Measurements from ENCODE around the gene C2CD5. TPM values are rescaled to one million over a fixed set of nuclear protein-coding genes. Genes with fewer than 3 reads are reported as not detected.
"Not testable (repeated sequence)": the region's sequence is repeated elsewhere in the genome, so short reads cannot be mapped to it uniquely, and the experiment has no call there.

C2CD5 gene
- total and polyA plus RNA-seq, 10 donors: 21.2 to 76.3 (median 46.9) TPM

- Histone ChIP-seq H3K36me3 (peaks cover 0 to 67% (median 9%) of the 10 kb centered on the region in 6 donors), H3K4me3 (no peak overlapping the region), H3K9me3 (no peaks in the 10 kb centered on the region), H3K4me1 (peaks cover 0 to 13% (median 0%) of the 10 kb centered on the region in 6 donors), H3K27ac (no peak overlapping the region), H3K27me3 (replicated peaks in 1 of 7) (no peaks in the 10 kb centered on the region)
- no peak for TF ChIP-seq POLR2AphosphoS5 (IDR thresholded peaks at IDR 0.05)
- DNase-seq: no peak
- 81 to 89% (median 86%) methylated on average over 4 of the region's 4 CpGs for WGBS, 5 donors
- intact Hi-C loops (cut with DNase I; ENCODE audit: low total_unique reads): no loop called here
Observed at GRCh38 chr12:22457085-22457484, 87.3 kb downstream of the C2CD5 start.

GRCh38 chr12:22453511-22453910 is 90.8 kb downstream of the C2CD5 start:
- TF ChIP-seq CTCF (IDR thresholded peaks at IDR 0.05 in 8 of 11, conservative IDR thresholded peaks at IDR 0.05 in 3 of 11) (no peak), POLR2A (IDR thresholded peaks at IDR 0.05) (no peak), POLR2AphosphoS5 (IDR thresholded peaks at IDR 0.05) (no peak)
- peaks cover 0 to 91% (median 9%) of the 10 kb centered on the region in 6 donors for H3K36me3 ChIP-seq
- 94 to 99% (median 97%) methylated on average over 3 of the region's 3 CpGs for WGBS, 5 donors
- no peaks in the 10 kb centered on the region for H3K9me3 ChIP-seq
- no peak overlapping the region for H3K27ac ChIP-seq
- H3K4me3 ChIP-seq: no peak overlapping the region
- H3K27me3 ChIP-seq (replicated peaks in 1 of 7): no peaks in the 10 kb centered on the region
- H3K4me1 ChIP-seq: peaks cover 0 to 12% (median 0%) of the 10 kb centered on the region in 6 donors
- intact Hi-C loops (cut with DNase I; ENCODE audit: low total_unique reads): no loop called here
- no peak for DNase-seq

- no peak for DNase-seq
- Histone ChIP-seq H3K27ac (no peak overlapping the region), H3K4me3 (no peak overlapping the region), H3K27me3 (replicated peaks in 1 of 7) (no peaks in the 10 kb centered on the region), H3K4me1 (peaks cover 0 to 7% (median 3%) of the 10 kb centered on the region in 6 donors), H3K9me3 (no peaks in the 10 kb centered on the region), H3K36me3 (peaks cover 0 to 40% (median 0%) of the 10 kb centered on the region in 6 donors)
- intact Hi-C loops (cut with DNase I; ENCODE audit: low total_unique reads): loop anchor here (10.0 kb wide), 1 partner anchor 362 kb away; no protein-coding TSS in a partner anchor
- TF ChIP-seq POLR2AphosphoS5 (IDR thresholded peaks at IDR 0.05) (no peak), POLR2A (IDR thresholded peaks at IDR 0.05) (no peak), CTCF (IDR thresholded peaks at IDR 0.05 in 8 of 11, conservative IDR thresholded peaks at IDR 0.05 in 3 of 11) (no peak)
- WGBS, 5 donors: 72 to 82% (median 82%) methylated on average over 4 of the region's 4 CpGs
Observed at GRCh38 chr12:22447223-22447622, 97.1 kb downstream of the C2CD5 start.

GRCh38 chr12:22444317-22444665 is 100.1 kb downstream of the C2CD5 start:
- intact Hi-C loops (cut with DNase I; ENCODE audit: low total_unique reads): loop anchor here (5.0 to 10.0 kb wide), 2 partner anchors 359 to 747 kb away; no protein-coding TSS in a partner anchor

GRCh38 chr12:22443379-22444316 is 100.7 kb downstream of the C2CD5 start:
- Histone ChIP-seq H3K4me3 (no peak overlapping the region), H3K27ac (no peak overlapping the region), H3K27me3 (replicated peaks in 1 of 7) (no peaks in the 10 kb centered on the region), H3K9me3 (no peaks in the 10 kb centered on the region), H3K36me3 (peaks cover 0 to 6% (median 0%) of the 10 kb centered on the region in 6 donors), H3K4me1 (peaks cover 0 to 7% (median 3%) of the 10 kb centered on the region in 6 donors)
- DNase-seq: peak; percentile 70
- no peak for TF ChIP-seq POLR2A (IDR thresholded peaks at IDR 0.05)
- TF ChIP-seq CTCF (IDR thresholded peaks at IDR 0.05 in 8 of 11, conservative IDR thresholded peaks at IDR 0.05 in 3 of 11): peak; percentile 53 to 79 (median 65)
- intact Hi-C loops (cut with DNase I; ENCODE audit: low total_unique reads): loop anchor here (5.0 to 10.0 kb wide), 2 partner anchors 359 to 746 kb away; no protein-coding TSS in a partner anchor
- 38 to 42% (median 40%) methylated on average over 17 of the region's 17 CpGs for WGBS, 5 donors

More at GRCh38 chr12:22444317-22444665, 100.1 kb downstream of the C2CD5 start:
- not testable (repeated sequence) for H3K9me3 ChIP-seq; H3K4me1 ChIP-seq; H3K27me3 ChIP-seq (replicated peaks in 1 of 7); H3K4me3 ChIP-seq; H3K27ac ChIP-seq
- WGBS, 5 donors: 91 to 95% (median 94%) methylated on average over 11 of the region's 11 CpGs
- peak; percentile 67 for DNase-seq
- H3K36me3 ChIP-seq: peaks cover 0 to 13% (median 0%) of the 10 kb centered on the region in 6 donors

Data from spleen (tissue), 11 donors.